SK-N-MC (cell line): Measurements from ENCODE around the gene OR10A2.

Source experiments
- EZH2 ChIP-seq: fragments of 200-600 bp; sonication (generic); IDR thresholded peaks from one replicate; pipeline ENCODE4 v1.6.1; 2017; ENCODE audit warnings: antibody characterized with exemption
- FOXP2 ChIP-seq: optimal IDR thresholded peaks from 2 replicates; pipeline ENCODE3; 2011; ENCODE audit warnings: mild to moderate bottlenecking, moderate library complexity; ENCODE audit not compliant: insufficient read depth; ENCODE audit errors: extremely low read length, control extremely low read depth
- POLR2AphosphoS5 ChIP-seq: IDR thresholded peaks from 2 replicates; pipeline ENCODE4 v1.6.1; 2012; ENCODE audit warnings: mild to moderate bottlenecking, low read depth, low read length, borderline replicate concordance

DNA sequence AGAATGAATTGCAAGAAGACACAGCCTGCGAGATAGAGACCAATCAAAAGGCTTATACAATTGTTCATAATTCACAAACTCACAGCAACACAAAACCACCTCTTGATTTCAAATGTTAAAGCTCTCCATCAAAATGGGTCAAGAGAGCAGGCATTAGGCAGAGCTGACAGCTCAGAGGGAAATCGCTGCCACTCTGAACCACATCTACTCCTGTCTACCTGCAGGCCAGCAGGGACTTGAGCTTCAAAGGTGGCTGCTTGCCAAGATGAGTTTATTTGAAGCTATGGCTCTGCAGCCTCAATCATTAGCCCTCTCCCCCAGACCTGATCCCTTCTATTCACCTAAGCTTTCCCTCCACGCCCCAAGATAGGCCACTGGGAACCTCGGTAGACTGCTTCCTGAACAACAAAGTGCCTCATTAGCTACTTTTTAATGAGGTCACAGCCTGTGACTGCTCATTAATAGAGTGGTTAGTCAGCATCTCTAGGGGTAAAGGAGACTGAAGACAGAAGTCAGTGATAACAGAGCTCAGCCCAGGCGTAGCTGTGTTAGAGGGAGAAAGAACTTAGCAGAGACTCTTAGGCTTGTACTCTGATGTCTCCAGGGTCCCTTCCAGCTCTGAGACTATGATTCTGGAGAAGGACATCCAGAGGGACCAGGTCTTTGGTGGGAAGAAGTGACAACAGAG, 38.6 kb upstream of the OR10A2 start:
- TF ChIP-seq POLR2AphosphoS5, result no peak
- no peak for TF ChIP-seq EZH2
- TF ChIP-seq FOXP2, result no peak
